Liver (tissue), 9 donors: ENCODE results near the gene CPEB1. TPM values are rescaled to one million over a fixed set of nuclear protein-coding genes. Genes with fewer than 3 reads are reported as not detected.
A peak's percentile ranks its signal among the peaks of the same experiment; 100 is the strongest.

Experiments
- DNase-seq: peaks from one replicate; pipeline ENCODE4 v3.0.0-alpha.2; 2017; ENCODE audit warnings: low spot score
- H3K27ac ChIP-seq, 2 donors: one replicate each; pipeline ENCODE4 v1.7.0; 2013; ENCODE audit warnings: inconsistent platforms in 2 of 2, low read length in 2 of 2, control low read depth in 1 of 2, low read depth in 1 of 2, mild to moderate bottlenecking in 1 of 2
- H3K27me3 ChIP-seq, 4 donors: one replicate each; pipeline versions ENCODE4 v1.6.1 to v1.7.0; 2013; ENCODE audit warnings: low read length in 3 of 4, inconsistent platforms in 1 of 4, mild to moderate bottlenecking in 1 of 4, moderate library complexity in 1 of 4; ENCODE audit not compliant: control insufficient read depth in 4 of 4, insufficient read depth in 4 of 4
- H3K36me3 ChIP-seq, 4 donors: one replicate each; pipeline versions ENCODE4 v1.6.1 to v1.7.0; 2013; ENCODE audit warnings: low read length in 3 of 4, mild to moderate bottlenecking in 3 of 4, low read depth in 1 of 4, moderate library complexity in 1 of 4; ENCODE audit not compliant: control insufficient read depth in 4 of 4, insufficient read depth in 3 of 4
- H3K4me1 ChIP-seq, 4 donors: one replicate each; pipeline versions ENCODE4 v1.6.1 to v1.7.0; 2013; ENCODE audit warnings: low read length in 3 of 4, mild to moderate bottlenecking in 3 of 4, moderate library complexity in 1 of 4; ENCODE audit not compliant: control insufficient read depth in 4 of 4, insufficient read depth in 4 of 4
- H3K4me3 ChIP-seq, 3 donors: one replicate each; pipeline versions ENCODE4 v1.6.1 to v1.7.0; 2013; ENCODE audit warnings: low read length in 3 of 3, control low read depth in 1 of 3, low read depth in 1 of 3, mild to moderate bottlenecking in 1 of 3
- H3K9ac ChIP-seq, 2 donors: one replicate each; pipeline ENCODE4 v1.7.0; 2013; ENCODE audit warnings: low read length in 2 of 2, mild to moderate bottlenecking in 2 of 2, moderate library complexity in 2 of 2, control low read depth in 1 of 2, low read depth in 1 of 2
- H3K9me3 ChIP-seq, 4 donors: one replicate each; pipeline versions ENCODE4 v1.6.1 to v1.7.0; 2013; ENCODE audit warnings: low read length in 3 of 4; ENCODE audit not compliant: control insufficient read depth in 4 of 4
- CTCF ChIP-seq: fragments of 150-350 bp; IDR thresholded peaks from 2 replicates; pipeline ENCODE4 v1.5.1; 2017; ENCODE audit warnings: improper control_type of control experiment, low read depth, low read length; ENCODE audit not compliant: missing input control
- EGR1 ChIP-seq, 2 donors: IDR thresholded peaks; 2 replicates each; pipeline ENCODE4 v1.6.1; 2016 to 2018; ENCODE audit warnings: antibody characterized with exemption in 2 of 2, low read depth in 2 of 2
- FOXA1 ChIP-seq: IDR thresholded peaks from 2 replicates; pipeline ENCODE4 v1.6.1; 2016; ENCODE audit warnings: antibody characterized with exemption
- FOXA2 ChIP-seq: IDR thresholded peaks from 2 replicates; pipeline ENCODE4 v1.6.1; 2016; ENCODE audit warnings: antibody characterized with exemption
- GABPA ChIP-seq, 2 donors: IDR thresholded peaks in 1 of 2; conservative IDR thresholded peaks in 1 of 2; 2 replicates each; pipeline ENCODE4 v1.6.1; 2016; ENCODE audit warnings: antibody characterized with exemption in 2 of 2, mild to moderate bottlenecking in 1 of 2, moderate library complexity in 1 of 2
- HNF4A ChIP-seq, 2 donors: conservative IDR thresholded peaks; 2 replicates each; pipeline ENCODE4 v1.6.1; 2016; ENCODE audit warnings: antibody characterized with exemption in 2 of 2, mild to moderate bottlenecking in 2 of 2
- HNF4G ChIP-seq: IDR thresholded peaks from 2 replicates; pipeline ENCODE4 v1.6.1; 2016; ENCODE audit warnings: antibody characterized with exemption
- JUND ChIP-seq, 2 donors: IDR thresholded peaks; 2 replicates each; pipeline ENCODE4 v1.6.1; 2016; ENCODE audit warnings: antibody characterized with exemption in 2 of 2
- NR2F2 ChIP-seq: IDR thresholded peaks from 2 replicates; pipeline ENCODE4 v1.6.1; 2016; ENCODE audit warnings: antibody characterized with exemption
- RAD21 ChIP-seq, 2 donors: IDR thresholded peaks; 2 replicates each; pipeline ENCODE4 v1.6.1; 2016; ENCODE audit warnings: antibody characterized with exemption in 2 of 2, mild to moderate bottlenecking in 2 of 2
- REST ChIP-seq: IDR thresholded peaks from 2 replicates; pipeline ENCODE4 v1.6.1; 2016; ENCODE audit warnings: antibody characterized with exemption, mild to moderate bottlenecking
- RXRA ChIP-seq, 2 donors: IDR thresholded peaks; 2 replicates each; pipeline ENCODE4 v1.6.1; 2017 to 2018; ENCODE audit warnings: antibody characterized with exemption in 2 of 2, mild to moderate bottlenecking in 1 of 2
- SP1 ChIP-seq: IDR thresholded peaks from 2 replicates; pipeline ENCODE4 v1.6.1; 2018; ENCODE audit warnings: antibody characterized with exemption, mild to moderate bottlenecking
- TAF1 ChIP-seq: conservative IDR thresholded peaks from 2 replicates; pipeline ENCODE4 v1.6.1; 2016; ENCODE audit warnings: antibody characterized with exemption, mild to moderate bottlenecking
- YY1 ChIP-seq: IDR thresholded peaks from 2 replicates; pipeline ENCODE4 v1.6.1; 2016; ENCODE audit warnings: antibody characterized with exemption, mild to moderate bottlenecking
- WGBS: extraction: QIAGEN DNeasy Blood & Tissue Kit; methylation state at CpG from one replicate; pipeline ENCODE4 v1.1.7; 2013; 5-methylcytosine and 5-hydroxymethylcytosine counted together
- polyA plus RNA-seq, 2 donors: library from polyadenylated mRNA; stranded (reverse) in 1 of 2; unstranded in 1 of 2; fragments of 200-250 nt in 1 of 2; fragments of >200 nt in 1 of 2; fragmentation: Nextera tagmentation in 1 of 2; extraction: Ambion mirVana in 1 of 2; gene quantifications; one replicate each; pipeline versions ENCODE4 v1.2.1 to v1.2.3, GENCODE V29; 2013 to 2015
- total RNA-seq, 2 donors: library from RNA; depleted of rRNA; stranded (reverse); fragments of >200 nt; gene quantifications; one replicate each; pipeline ENCODE4 v1.2.3, GENCODE V29; 2014
- TF ChIP-seq, protein P1 (sequence below): IDR thresholded peaks from 2 replicates; pipeline ENCODE4 v1.6.1; 2016; ENCODE audit warnings: antibody characterized with exemption
- TF ChIP-seq, protein P2 (sequence below): IDR thresholded peaks from 2 replicates; pipeline ENCODE4 v1.6.1; 2016; ENCODE audit warnings: antibody characterized with exemption
- donor health status: healthy.
- donor health status: healthy.
- donor health status: healthy.
- donor health status: healthy.
- donor health status: healthy.

Gene CPEB1
- total and polyA plus RNA-seq, 4 donors: under 0.01 to 0.14 (median 0.05) TPM; not detected in 1

DNA sequence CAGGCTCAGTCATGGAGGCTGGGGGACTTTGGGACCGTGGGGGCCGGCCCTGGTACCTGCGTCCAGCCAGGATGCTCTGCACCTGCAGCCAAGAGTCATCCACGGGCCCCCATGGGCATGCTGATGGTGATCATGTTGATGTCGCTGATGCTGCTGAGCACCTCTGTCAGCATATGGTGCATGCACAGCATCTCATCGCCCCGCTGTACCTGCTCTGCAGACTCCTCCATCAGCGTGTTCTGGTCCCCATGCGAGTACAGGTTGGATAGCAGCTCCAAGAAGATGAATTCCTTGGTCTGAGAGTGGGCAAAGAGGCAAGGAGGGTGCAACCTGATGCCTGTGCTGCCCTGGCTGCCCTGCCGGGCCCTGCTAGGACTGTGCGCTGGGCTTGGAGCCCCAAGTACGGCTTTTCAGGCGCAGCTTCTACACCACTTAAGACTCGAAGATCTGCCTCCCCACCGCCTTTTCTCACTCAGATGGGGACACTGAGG is 114.1 kb downstream of the CPEB1 start:
- Histone ChIP-seq H3K27me3 (no peaks in the 10 kb centered on the region), H3K36me3 (peaks cover 13 to 33% (median 21%) of the 10 kb centered on the region in 4 donors), H3K9me3 (no peaks in the 10 kb centered on the region), H3K9ac (no peak overlapping the region), H3K4me1 (peaks cover 0 to 9% (median 4%) of the 10 kb centered on the region in 4 donors), H3K27ac (no peak overlapping the region), H3K4me3 (no peak overlapping the region)
- TF ChIP-seq, protein P1, sequence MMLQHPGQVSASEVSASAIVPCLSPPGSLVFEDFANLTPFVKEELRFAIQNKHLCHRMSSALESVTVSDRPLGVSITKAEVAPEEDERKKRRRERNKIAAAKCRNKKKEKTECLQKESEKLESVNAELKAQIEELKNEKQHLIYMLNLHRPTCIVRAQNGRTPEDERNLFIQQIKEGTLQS: no peak
- TF ChIP-seq EGR1 (IDR thresholded peaks at IDR 0.05; ENCODE audit: low read depth in 2 of 2): no peak
- TF ChIP-seq JUND (IDR thresholded peaks at IDR 0.05): no peak
- TF ChIP-seq RXRA (IDR thresholded peaks at IDR 0.05): no peak
- TF ChIP-seq FOXA2: no peak
- no peak for TF ChIP-seq YY1
- no peak for TF ChIP-seq TAF1
- TF ChIP-seq REST: no peak
- TF ChIP-seq GABPA (IDR thresholded peaks at IDR 0.05 in 1 of 2, conservative IDR thresholded peaks at IDR 0.05 in 1 of 2): no peak
- TF ChIP-seq HNF4A (conservative IDR thresholded peaks at IDR 0.05): no peak
- no peak for TF ChIP-seq HNF4G
- TF ChIP-seq, protein P2, sequence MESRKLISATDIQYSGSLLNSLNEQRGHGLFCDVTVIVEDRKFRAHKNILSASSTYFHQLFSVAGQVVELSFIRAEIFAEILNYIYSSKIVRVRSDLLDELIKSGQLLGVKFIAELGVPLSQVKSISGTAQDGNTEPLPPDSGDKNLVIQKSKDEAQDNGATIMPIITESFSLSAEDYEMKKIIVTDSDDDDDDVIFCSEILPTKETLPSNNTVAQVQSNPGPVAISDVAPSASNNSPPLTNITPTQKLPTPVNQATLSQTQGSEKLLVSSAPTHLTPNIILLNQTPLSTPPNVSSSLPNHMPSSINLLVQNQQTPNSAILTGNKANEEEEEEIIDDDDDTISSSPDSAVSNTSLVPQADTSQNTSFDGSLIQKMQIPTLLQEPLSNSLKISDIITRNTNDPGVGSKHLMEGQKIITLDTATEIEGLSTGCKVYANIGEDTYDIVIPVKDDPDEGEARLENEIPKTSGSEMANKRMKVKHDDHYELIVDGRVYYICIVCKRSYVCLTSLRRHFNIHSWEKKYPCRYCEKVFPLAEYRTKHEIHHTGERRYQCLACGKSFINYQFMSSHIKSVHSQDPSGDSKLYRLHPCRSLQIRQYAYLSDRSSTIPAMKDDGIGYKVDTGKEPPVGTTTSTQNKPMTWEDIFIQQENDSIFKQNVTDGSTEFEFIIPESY: no peak
- no peak for TF ChIP-seq CTCF
- no peak for TF ChIP-seq FOXA1
- no peak for TF ChIP-seq SP1
- no peak for TF ChIP-seq RAD21 (IDR thresholded peaks at IDR 0.05)
- TF ChIP-seq NR2F2: no peak
- 95% methylated on average over 15 of the region's 15 CpGs for WGBS
- DNase-seq: peak; percentile 27
